Measurements from ENCODE around the gene LRRC8D.

Gene LRRC8D

GRCh38 chr1:89870998-89871397 lies 50.2 kb downstream of the LRRC8D start:
- peak; percentile 33 for DNase-seq (ENCODE audit: low spot score)

- no peak for DNase-seq (ENCODE audit: low spot score)
These were observed 51.1 kb downstream of the LRRC8D start for GRCh38 chr1:89871768-89872473.

- DNase-seq (ENCODE audit: low spot score): no peak
These were observed 51.7 kb downstream of the LRRC8D start for GRCh38 chr1:89872567-89872966.

- no peak for DNase-seq (ENCODE audit: low spot score)
These were observed 52.5 kb downstream of the LRRC8D start for GRCh38 chr1:89873288-89873687.

GRCh38 chr1:89873770-89874169 lies 52.9 kb downstream of the LRRC8D start:
- DNase-seq (ENCODE audit: low spot score): no peak

GRCh38 chr1:89876463-89876862 lies 55.6 kb downstream of the LRRC8D start:
- DNase-seq (ENCODE audit: low spot score): no peak

- DNase-seq (ENCODE audit: low spot score): no peak
These were observed 56.9 kb downstream of the LRRC8D start for GRCh38 chr1:89877756-89878155.

GRCh38 chr1:89878256-89878655 lies 57.4 kb downstream of the LRRC8D start:
- no peak for DNase-seq (ENCODE audit: low spot score)

- no peak for DNase-seq (ENCODE audit: low spot score)
These were observed 59.8 kb downstream of the LRRC8D start for GRCh38 chr1:89880679-89881078.

GRCh38 chr1:89881415-89882058 lies 60.7 kb downstream of the LRRC8D start:
- DNase-seq (ENCODE audit: low spot score): no peak

- DNase-seq (ENCODE audit: low spot score): no peak
These were observed 61.7 kb downstream of the LRRC8D start for GRCh38 chr1:89882348-89883029.

GRCh38 chr1:89883030-89883379 lies 62.2 kb downstream of the LRRC8D start:
- DNase-seq (ENCODE audit: low spot score): no peak

- DNase-seq (ENCODE audit: low spot score): no peak
These were observed 64.1 kb downstream of the LRRC8D start for GRCh38 chr1:89884718-89885596.

- DNase-seq (ENCODE audit: low spot score): no peak
These were observed 66.4 kb downstream of the LRRC8D start for GRCh38 chr1:89887270-89887669.

- no peak for DNase-seq (ENCODE audit: low spot score)
These were observed 66.9 kb downstream of the LRRC8D start for GRCh38 chr1:89887713-89888112.

GRCh38 chr1:89888480-89889322 lies 67.9 kb downstream of the LRRC8D start:
- no peak for DNase-seq (ENCODE audit: low spot score)

- no peak for DNase-seq (ENCODE audit: low spot score)
These were observed 68.4 kb downstream of the LRRC8D start for GRCh38 chr1:89889323-89889615.

- DNase-seq (ENCODE audit: low spot score): no peak
These were observed 69.4 kb downstream of the LRRC8D start for GRCh38 chr1:89890085-89890752.

GRCh38 chr1:89892816-89893215 lies 72.0 kb downstream of the LRRC8D start:
- DNase-seq (ENCODE audit: low spot score): no peak

GRCh38 chr1:89894210-89895201 lies 73.7 kb downstream of the LRRC8D start:
- DNase-seq (ENCODE audit: low spot score): no peak
